Activated T-helper 17 cell treated with anti-CD3 and anti-CD28 coated beads, Interleukin-2, amount 50 U/mL, for 72 hours (primary cell): ENCODE results near the gene TSSC4. TPM values are rescaled to one million over a fixed set of nuclear protein-coding genes. Genes with fewer than 3 reads are reported as not detected.

Experiments used
- ATAC-seq: fragments of 150-1000 bp; cut with Tn5 transposase; replicated peaks from 2 replicates; pipeline ENCODE4 v1.10.0; 2021; ENCODE audit warnings: mild to moderate bottlenecking, moderate library complexity
- H3K27ac Mint-ChIP-seq: one replicate; pipeline ENCODE4 v1.8.0; 2022; ENCODE audit warnings: mixed read lengths
- H3K27me3 Mint-ChIP-seq: one replicate; pipeline ENCODE4 v1.8.0; 2022; ENCODE audit warnings: mixed read lengths
- H3K36me3 Mint-ChIP-seq: one replicate; pipeline ENCODE4 v1.8.0; 2022; ENCODE audit warnings: low read depth, mild to moderate bottlenecking, mixed read lengths
- H3K4me1 Mint-ChIP-seq: one replicate; pipeline ENCODE4 v1.8.0; 2022; ENCODE audit warnings: mixed read lengths
- H3K4me3 Mint-ChIP-seq: one replicate; pipeline ENCODE4 v1.8.0; 2022; ENCODE audit warnings: mild to moderate bottlenecking, mixed read lengths
- H3K9me3 Mint-ChIP-seq: one replicate; pipeline ENCODE4 v1.8.0; 2022; ENCODE audit warnings: mixed read lengths
- total RNA-seq, 2 donors: library from RNA; stranded (reverse); gene quantifications; one replicate each; pipeline ENCODE4 v1.2.3, GENCODE V29; 2022

The TSSC4 gene
- total RNA-seq, 2 donors from 2014 or later: 19.7 to 58.7 TPM

- H3K4me1 Mint-ChIP-seq: peaks cover 15% of the 10 kb centered on the region
These were observed 43.6 kb downstream of the TSSC4 start, which contains the start of gene TRPM5 for GRCh38 chr11:2443881-2444820. Gene TRPM5, minus strand, starts transcription at chr11:2444514. Its CDS starts 21,478 bp downstream, at chr11:2423036.

GRCh38 chr11:2444821-2445745 lies 44.5 kb downstream of the TSSC4 start, which contains the start of gene KCNQ1:
Gene KCNQ1, plus strand, starts transcription at chr11:2445008. Its CDS starts 91 bp downstream, at chr11:2445099.
- Mint-ChIP-seq H3K27me3 (no peaks in the 10 kb centered on the region), H3K4me1 (peaks cover 15% of the 10 kb centered on the region), H3K9me3 (no peaks in the 10 kb centered on the region), H3K4me3 (peak within 1 kb of the TSS; percentile 91), H3K27ac (peak within 1 kb of the TSS; percentile 75), H3K36me3 (no peaks in the 10 kb centered on the region)
- peak; percentile 78 for ATAC-seq

More at GRCh38 chr11:2443881-2444820, 43.6 kb downstream of the TSSC4 start, which contains the start of gene TRPM5:
- peak; percentile 27 for ATAC-seq
- H3K36me3 Mint-ChIP-seq: no peaks in the 10 kb centered on the region
- H3K4me3 Mint-ChIP-seq: peak within 1 kb of the TSS; percentile 91
- no peaks in the 10 kb centered on the region for H3K27me3 Mint-ChIP-seq
- H3K9me3 Mint-ChIP-seq: no peaks in the 10 kb centered on the region
- peak within 1 kb of the TSS; percentile 75 for H3K27ac Mint-ChIP-seq

GRCh38 chr11:2445746-2446551 lies 45.4 kb downstream of the TSSC4 start:
- Mint-ChIP-seq H3K36me3 (no peaks in the 10 kb centered on the region), H3K4me1 (peaks cover 15% of the 10 kb centered on the region), H3K27me3 (no peaks in the 10 kb centered on the region), H3K27ac (peak overlapping the region; percentile 75), H3K9me3 (no peaks in the 10 kb centered on the region), H3K4me3 (peak overlapping the region; percentile 91)
- ATAC-seq: no peak

GRCh38 chr11:2446590-2447252 lies 46.2 kb downstream of the TSSC4 start:
- peak overlapping the region; percentile 72 for H3K27ac Mint-ChIP-seq
- peaks cover 15% of the 10 kb centered on the region for H3K4me1 Mint-ChIP-seq
- H3K9me3 Mint-ChIP-seq: no peaks in the 10 kb centered on the region

GRCh38 chr11:2447253-2447950 lies 46.9 kb downstream of the TSSC4 start:
- Mint-ChIP-seq H3K27ac (peak overlapping the region; percentile 72), H3K36me3 (no peaks in the 10 kb centered on the region), H3K9me3 (no peaks in the 10 kb centered on the region), H3K4me1 (peaks cover 15% of the 10 kb centered on the region), H3K27me3 (no peaks in the 10 kb centered on the region), H3K4me3 (peak overlapping the region; percentile 91)
- ATAC-seq: peak; percentile 15

More at GRCh38 chr11:2446590-2447252, 46.2 kb downstream of the TSSC4 start:
- no peaks in the 10 kb centered on the region for H3K27me3 Mint-ChIP-seq
- no peaks in the 10 kb centered on the region for H3K36me3 Mint-ChIP-seq
- no peak for ATAC-seq
- peak overlapping the region; percentile 91 for H3K4me3 Mint-ChIP-seq

- no peak overlapping the region for H3K27ac Mint-ChIP-seq
- no peak for ATAC-seq
- H3K36me3 Mint-ChIP-seq: no peaks in the 10 kb centered on the region
- peaks cover 14% of the 10 kb centered on the region for H3K4me1 Mint-ChIP-seq
- H3K4me3 Mint-ChIP-seq: peak overlapping the region; percentile 91
- H3K9me3 Mint-ChIP-seq: no peaks in the 10 kb centered on the region
- no peaks in the 10 kb centered on the region for H3K27me3 Mint-ChIP-seq
These were observed 47.6 kb downstream of the TSSC4 start for GRCh38 chr11:2447951-2448650.

GRCh38 chr11:2448661-2449547 lies 48.4 kb downstream of the TSSC4 start:
- H3K27ac Mint-ChIP-seq: no peak overlapping the region
- H3K27me3 Mint-ChIP-seq: no peaks in the 10 kb centered on the region
- no peaks in the 10 kb centered on the region for H3K9me3 Mint-ChIP-seq
- ATAC-seq: no peak
- H3K36me3 Mint-ChIP-seq: no peaks in the 10 kb centered on the region
- H3K4me3 Mint-ChIP-seq: peak overlapping the region; percentile 91
- peaks cover 9% of the 10 kb centered on the region for H3K4me1 Mint-ChIP-seq

- no peaks in the 10 kb centered on the region for H3K36me3 Mint-ChIP-seq
- no peak overlapping the region for H3K27ac Mint-ChIP-seq
- H3K27me3 Mint-ChIP-seq: no peaks in the 10 kb centered on the region
- no peak for ATAC-seq
- peaks cover 9% of the 10 kb centered on the region for H3K4me1 Mint-ChIP-seq
- H3K4me3 Mint-ChIP-seq: no peak overlapping the region
- no peaks in the 10 kb centered on the region for H3K9me3 Mint-ChIP-seq
These were observed 49.2 kb downstream of the TSSC4 start for GRCh38 chr11:2449548-2450320.

GRCh38 chr11:2450321-2451041 lies 49.9 kb downstream of the TSSC4 start:
- Mint-ChIP-seq H3K4me1 (peaks cover 9% of the 10 kb centered on the region), H3K27me3 (no peaks in the 10 kb centered on the region), H3K4me3 (no peak overlapping the region), H3K9me3 (no peaks in the 10 kb centered on the region), H3K36me3 (no peaks in the 10 kb centered on the region), H3K27ac (no peak overlapping the region)
- no peak for ATAC-seq

- Mint-ChIP-seq H3K27me3 (no peaks in the 10 kb centered on the region), H3K9me3 (no peaks in the 10 kb centered on the region), H3K36me3 (no peaks in the 10 kb centered on the region), H3K4me3 (no peak overlapping the region), H3K27ac (no peak overlapping the region), H3K4me1 (peaks cover 9% of the 10 kb centered on the region)
- ATAC-seq: no peak
These were observed 50.8 kb downstream of the TSSC4 start for GRCh38 chr11:2451336-2451735.

GRCh38 chr11:2451916-2452315 lies 51.4 kb downstream of the TSSC4 start:
- H3K4me3 Mint-ChIP-seq: no peak overlapping the region
- no peaks in the 10 kb centered on the region for H3K9me3 Mint-ChIP-seq
- no peak for ATAC-seq
- peaks cover 6% of the 10 kb centered on the region for H3K4me1 Mint-ChIP-seq
- no peaks in the 10 kb centered on the region for H3K36me3 Mint-ChIP-seq
- no peaks in the 10 kb centered on the region for H3K27me3 Mint-ChIP-seq
- H3K27ac Mint-ChIP-seq: no peak overlapping the region
